ENCODE measurements around the gene CHMP1A. TPM values are rescaled to one million over a fixed set of nuclear protein-coding genes. Genes with fewer than 3 reads are reported as not detected.
"Not testable (repeated sequence)": the region's sequence is repeated elsewhere in the genome, so short reads cannot be mapped to it uniquely, and the experiment has no call there.

Gene CHMP1A
- polyA plus RNA-seq, 3 donors from 2014 or later: 102 to 111 (median 103) TPM

GRCh38 chr16:89687092-89687940 lies 29.8 kb upstream of the CHMP1A start:
- Mint-ChIP-seq H3K4me1 (peaks cover 9 to 25% of the 10 kb centered on the region in 2 donors), H3K27me3 (ENCODE audit: low read depth in 3 of 3) (peaks cover 2 to 9% (median 2%) of the 10 kb centered on the region in 3 donors)

GRCh38 chr16:89686520-89687091 lies 29.1 kb upstream of the CHMP1A start, which contains the start of gene CDK10:
CDK10 (plus strand) TSS chr16:89686689; CDS start chr16:89686711, 22 bp downstream.
- Mint-ChIP-seq H3K36me3 (peaks cover 0 to 8% (median 5%) of the 10 kb centered on the region in 3 donors), H3K27ac (peak within 1 kb of the TSS; percentile 77 to 92 (median 88)), H3K4me3 (peak within 1 kb of the TSS; percentile 90 to 95 (median 92)), H3K4me1 (peaks cover 9 to 25% of the 10 kb centered on the region in 2 donors), H3K9me3 (no peaks in the 10 kb centered on the region), H3K27me3 (ENCODE audit: low read depth in 3 of 3) (peaks cover 2 to 11% (median 2%) of the 10 kb centered on the region in 3 donors)
- peak; percentile 89 to 91 (median 90) for DNase-seq

More at GRCh38 chr16:89687092-89687940, 29.8 kb upstream of the CHMP1A start:
- DNase-seq: no peak
- Mint-ChIP-seq H3K36me3 (peaks cover 0 to 8% (median 5%) of the 10 kb centered on the region in 3 donors), H3K27ac (peak overlapping the region; percentile 74 to 87 (median 85)), H3K9me3 (no peaks in the 10 kb centered on the region), H3K4me3 (peak overlapping the region; percentile 80 to 95 (median 90))

GRCh38 chr16:89685916-89686315 lies 28.4 kb upstream of the CHMP1A start:
- no peak for DNase-seq
- Mint-ChIP-seq H3K9me3 (no peaks in the 10 kb centered on the region), H3K27ac (peak overlapping the region in 2 of 6 donors; percentile 24 to 53), H3K4me1 (peaks cover 9 to 25% of the 10 kb centered on the region in 2 donors), H3K4me3 (peak overlapping the region; percentile 53 to 90 (median 59)), H3K36me3 (peaks cover 0 to 8% (median 5%) of the 10 kb centered on the region in 3 donors), H3K27me3 (ENCODE audit: low read depth in 3 of 3) (peaks cover 2 to 11% (median 2%) of the 10 kb centered on the region in 3 donors)

DNA sequence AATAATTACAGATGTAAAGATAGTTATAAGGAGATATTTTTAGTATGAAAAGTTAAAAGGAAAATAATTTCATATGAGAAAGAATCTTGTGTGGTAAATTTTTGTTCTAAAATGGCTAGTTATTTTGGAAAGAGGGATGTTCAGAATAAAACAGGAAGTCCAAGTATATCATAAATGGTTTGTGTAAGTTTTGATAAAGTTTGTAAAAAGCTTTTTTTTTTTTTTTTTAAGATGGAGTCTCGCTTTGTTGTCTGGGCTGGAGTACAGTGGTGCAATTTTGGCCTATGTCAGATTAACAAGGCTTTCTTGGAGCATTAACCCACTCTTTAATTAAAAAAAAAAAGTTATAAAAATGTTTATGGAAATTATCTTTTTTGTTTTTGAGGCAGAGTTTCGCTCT lies 20.8 kb upstream of the CHMP1A start:
- no peak overlapping the region for H3K27ac Mint-ChIP-seq
- H3K4me3 Mint-ChIP-seq: no peak overlapping the region

GRCh38 chr16:89672177-89672941 lies 14.9 kb upstream of the CHMP1A start:
- no peak overlapping the region for H3K4me3 Mint-ChIP-seq
- H3K36me3 Mint-ChIP-seq: no peaks in the 10 kb centered on the region
- H3K27me3 Mint-ChIP-seq (ENCODE audit: low read depth in 3 of 3): no peaks in the 10 kb centered on the region
- H3K4me1 Mint-ChIP-seq: peaks cover 0 to 2% of the 10 kb centered on the region in 2 donors
- H3K27ac Mint-ChIP-seq: no peak overlapping the region
- DNase-seq: no peak
- peaks cover 0 to 2% (median 0%) of the 10 kb centered on the region in 6 donors for H3K9me3 Mint-ChIP-seq

More for the DNA sequence above, 20.8 kb upstream of the CHMP1A start:
- Mint-ChIP-seq H3K4me1 (no peaks in the 10 kb centered on the region), H3K27me3 (ENCODE audit: low read depth in 3 of 3) (peaks cover 0 to 5% (median 0%) of the 10 kb centered on the region in 3 donors), H3K9me3 (no peaks in the 10 kb centered on the region), H3K36me3 (no peaks in the 10 kb centered on the region)
- DNase-seq: no peak

GRCh38 chr16:89671565-89671964 lies 14.1 kb upstream of the CHMP1A start:
- not testable (repeated sequence) for H3K9me3 Mint-ChIP-seq; H3K4me1 Mint-ChIP-seq; H3K4me3 Mint-ChIP-seq; DNase-seq; H3K36me3 Mint-ChIP-seq; H3K27me3 Mint-ChIP-seq (ENCODE audit: low read depth in 3 of 3); H3K27ac Mint-ChIP-seq

GRCh38 chr16:89670496-89671431 lies 13.3 kb upstream of the CHMP1A start:
- H3K4me3 Mint-ChIP-seq: no peak overlapping the region

DNA sequence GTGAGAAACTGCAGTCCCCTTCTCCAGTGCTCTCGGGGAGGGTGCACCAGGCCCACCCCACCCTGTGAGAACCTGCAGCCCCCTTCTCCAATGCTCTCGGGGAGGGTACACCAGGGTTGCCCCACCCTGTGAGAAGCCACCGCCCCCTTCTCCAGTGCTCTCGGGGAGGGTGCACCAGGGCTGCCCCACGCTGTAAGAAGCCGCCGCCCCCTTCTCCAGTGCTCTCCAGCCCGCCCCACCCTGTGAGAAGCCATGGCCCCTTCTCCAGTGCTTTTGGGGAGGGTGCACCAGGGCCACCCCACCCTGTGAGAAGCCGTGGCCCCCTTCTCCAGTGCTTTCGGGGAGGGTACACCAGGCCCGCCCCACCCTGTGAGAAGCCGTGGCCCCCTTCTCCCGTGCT lies 12.2 kb upstream of the CHMP1A start:
- Mint-ChIP-seq H3K27ac (no peak overlapping the region), H3K9me3 (peaks cover 0 to 2% (median 0%) of the 10 kb centered on the region in 6 donors), H3K4me1 (peaks cover 0 to 2% of the 10 kb centered on the region in 2 donors), H3K4me3 (no peak overlapping the region), H3K27me3 (ENCODE audit: low read depth in 3 of 3) (peaks cover 0 to 2% (median 0%) of the 10 kb centered on the region in 3 donors), H3K36me3 (no peaks in the 10 kb centered on the region)
- no peak for DNase-seq

More at GRCh38 chr16:89670496-89671431, 13.3 kb upstream of the CHMP1A start:
- Mint-ChIP-seq H3K4me1 (peaks cover 0 to 2% of the 10 kb centered on the region in 2 donors), H3K27ac (no peak overlapping the region), H3K36me3 (no peaks in the 10 kb centered on the region), H3K27me3 (ENCODE audit: low read depth in 3 of 3) (peaks cover 0 to 2% (median 0%) of the 10 kb centered on the region in 3 donors), H3K9me3 (peaks cover 0 to 2% (median 0%) of the 10 kb centered on the region in 6 donors)
- no peak for DNase-seq

DNA sequence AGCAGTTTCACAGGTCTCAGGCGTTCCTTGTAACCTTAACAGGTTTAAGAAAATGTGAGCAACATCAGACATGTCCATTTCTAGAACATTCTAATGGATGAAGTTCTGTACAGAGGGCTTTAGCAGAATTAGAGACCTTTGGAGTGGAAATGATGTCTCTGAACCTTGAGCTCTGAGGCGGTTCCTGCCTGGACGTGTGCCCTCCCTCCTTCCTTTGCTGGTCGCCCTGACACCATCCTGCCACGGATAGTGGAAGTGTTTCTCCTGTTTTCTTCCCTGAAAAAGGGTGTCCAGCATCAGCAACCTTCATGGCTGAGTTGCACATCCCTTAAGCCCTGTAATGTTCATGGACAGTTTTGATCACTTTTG lies 11.3 kb upstream of the CHMP1A start:
- H3K36me3 Mint-ChIP-seq: peaks cover 0 to 3% (median 0%) of the 10 kb centered on the region in 3 donors
- H3K9me3 Mint-ChIP-seq: peaks cover 0 to 2% (median 0%) of the 10 kb centered on the region in 6 donors
- DNase-seq: no peak
- H3K27me3 Mint-ChIP-seq (ENCODE audit: low read depth in 3 of 3): peaks cover 0 to 2% (median 0%) of the 10 kb centered on the region in 3 donors
- H3K4me3 Mint-ChIP-seq: peak overlapping the region in 1 of 5 donors; percentile 30
- H3K27ac Mint-ChIP-seq: no peak overlapping the region
- peaks cover 0 to 2% of the 10 kb centered on the region in 2 donors for H3K4me1 Mint-ChIP-seq

GRCh38 chr16:89667633-89668032 lies 10.1 kb upstream of the CHMP1A start:
- peaks cover 0 to 2% (median 0%) of the 10 kb centered on the region in 6 donors for H3K9me3 Mint-ChIP-seq
- H3K4me3 Mint-ChIP-seq: no peak overlapping the region
- H3K27ac Mint-ChIP-seq: no peak overlapping the region
- peaks cover 0 to 2% (median 0%) of the 10 kb centered on the region in 3 donors for H3K27me3 Mint-ChIP-seq (ENCODE audit: low read depth in 3 of 3)
- peaks cover 0 to 2% of the 10 kb centered on the region in 2 donors for H3K4me1 Mint-ChIP-seq
- peaks cover 0 to 7% (median 4%) of the 10 kb centered on the region in 3 donors for H3K36me3 Mint-ChIP-seq
- no peak for DNase-seq

GRCh38 chr16:89667000-89667399 lies 9.5 kb upstream of the CHMP1A start:
- not testable (repeated sequence) for H3K4me3 Mint-ChIP-seq; H3K36me3 Mint-ChIP-seq; H3K27ac Mint-ChIP-seq; H3K27me3 Mint-ChIP-seq (ENCODE audit: low read depth in 3 of 3); H3K9me3 Mint-ChIP-seq; H3K4me1 Mint-ChIP-seq
- DNase-seq: peak in 1 of 3 donors; percentile 20

DNA sequence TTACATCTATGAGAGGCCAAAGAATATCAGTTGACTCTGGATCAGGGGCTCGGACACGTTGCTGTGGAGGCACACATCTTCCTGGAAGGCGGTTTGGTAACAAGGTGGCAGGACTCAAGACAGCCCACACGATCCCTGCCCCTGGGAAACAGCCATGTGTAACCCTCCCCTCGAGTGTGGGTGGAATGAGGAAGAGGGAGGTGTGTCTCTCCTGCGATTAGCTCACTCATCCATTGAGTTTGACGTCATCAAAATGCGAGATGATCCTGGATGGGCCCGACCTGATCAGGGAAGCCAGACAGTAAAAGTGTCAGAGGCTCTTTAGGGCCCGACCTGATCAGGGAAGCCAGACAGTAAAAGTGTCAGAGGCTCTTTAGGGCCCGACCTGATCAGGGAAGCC lies 6.7 kb upstream of the CHMP1A start:
- not testable (repeated sequence) for H3K27me3 Mint-ChIP-seq (ENCODE audit: low read depth in 3 of 3); DNase-seq; H3K4me3 Mint-ChIP-seq; H3K9me3 Mint-ChIP-seq; H3K4me1 Mint-ChIP-seq; H3K27ac Mint-ChIP-seq
- peaks cover 3 to 17% (median 13%) of the 10 kb centered on the region in 3 donors for H3K36me3 Mint-ChIP-seq

All from immature natural killer cell (primary cell).